Osteoblast (primary cell): ENCODE results near the gene BAIAP2L1. TPM values are rescaled to one million over a fixed set of nuclear protein-coding genes. Genes with fewer than 3 reads are reported as not detected.
"Not testable (repeated sequence)": the region's sequence is repeated elsewhere in the genome, so short reads cannot be mapped to it uniquely, and the experiment has no call there.

Source experiments
- DNase-seq: peaks from one replicate; pipeline ENCODE4 v3.0.0; 2011; ENCODE audit warnings: low spot score, mixed read lengths; ENCODE audit not compliant: insufficient read length; ENCODE audit errors: missing footprints
- H2AFZ ChIP-seq: 2 replicates; pipeline ENCODE4 v1.6.0; 2011; ENCODE audit warnings: mild to moderate bottlenecking, low read length
- H3K27ac ChIP-seq: 2 replicates; pipeline ENCODE4 v1.5.1; 2011; ENCODE audit warnings: mild to moderate bottlenecking, low read depth, low read length, moderate library complexity
- H3K27me3 ChIP-seq: 2 replicates; pipeline ENCODE4 v1.6.0; 2012; ENCODE audit warnings: mild to moderate bottlenecking, control low read depth, inconsistent platforms, low read length, moderate library complexity; ENCODE audit not compliant: insufficient read depth
- H3K36me3 ChIP-seq: 2 replicates; pipeline ENCODE4 v1.5.1; 2011; ENCODE audit warnings: mild to moderate bottlenecking, low read length, control low read depth, moderate library complexity; ENCODE audit not compliant: insufficient read depth
- H3K4me1 ChIP-seq: 2 replicates; pipeline ENCODE4 v1.5.1; 2011; ENCODE audit warnings: mild to moderate bottlenecking, low read length, control low read depth, moderate library complexity; ENCODE audit not compliant: insufficient read depth
- H3K4me2 ChIP-seq: 2 replicates; pipeline ENCODE4 v1.6.0; 2011; ENCODE audit warnings: mild to moderate bottlenecking, low read length; ENCODE audit not compliant: insufficient read depth
- H3K4me3 ChIP-seq: fragments of 200-600 bp; sonication (generic); 3 replicates; pipeline ENCODE4 v1.5.1; 2012; ENCODE audit warnings: mild to moderate bottlenecking, low read length, inconsistent platforms; ENCODE audit not compliant: insufficient read depth
- H3K79me2 ChIP-seq: 2 replicates; pipeline ENCODE4 v1.6.0; 2012; ENCODE audit warnings: mild to moderate bottlenecking, low read length, control low read depth, inconsistent platforms; ENCODE audit not compliant: insufficient read depth
- H3K9me3 ChIP-seq: 2 replicates; pipeline ENCODE4 v1.5.1; 2011; ENCODE audit warnings: low read depth, low read length, control low read depth
- H4K20me1 ChIP-seq: 2 replicates; pipeline ENCODE4 v1.6.0; 2012; ENCODE audit warnings: mild to moderate bottlenecking, low read length, control low read depth; ENCODE audit not compliant: insufficient read depth
- total RNA-seq: library from RNA; depleted of rRNA; stranded (reverse); fragments of >200 nt; gene quantifications from 2 replicates; pipeline ENCODE4 v1.2.3, GENCODE V29; 2012
- TF ChIP-seq, protein P1 (sequence below): IDR thresholded peaks from 2 replicates; pipeline ENCODE4 v1.5.1; 2011; ENCODE audit warnings: mild to moderate bottlenecking, low read depth, low read length, moderate library complexity; ENCODE audit errors: extremely low read depth

BAIAP2L1 gene
- total RNA-seq, 1 donor: 10.5 TPM

DNA sequence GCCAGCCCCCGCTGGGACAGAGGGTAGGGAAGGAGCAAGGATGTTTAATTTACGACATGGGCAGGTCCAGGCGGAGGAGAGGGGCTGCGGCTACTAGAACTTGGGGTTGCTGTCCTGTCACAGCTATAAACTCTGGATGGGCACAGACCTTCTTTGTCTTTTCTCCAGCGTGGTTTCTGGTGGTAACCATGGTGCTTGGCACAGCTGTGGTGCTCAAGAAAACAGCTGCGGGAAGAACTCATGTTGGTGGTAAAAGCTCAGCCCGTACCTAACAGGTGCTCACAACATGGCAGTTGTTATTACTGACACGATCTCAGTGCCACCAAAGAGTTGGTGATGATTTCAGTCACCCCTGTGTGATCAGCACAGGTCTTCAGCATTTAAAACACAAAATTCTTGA, 13.8 kb downstream of the BAIAP2L1 start:
- DNase-seq: no peak
- Histone ChIP-seq H4K20me1 (no peaks in the 10 kb centered on the region), H2AFZ (no peak overlapping the region), H3K36me3 (no peaks in the 10 kb centered on the region), H3K4me2 (no peak overlapping the region), H3K4me1 (no peaks in the 10 kb centered on the region), H3K9me3 (no peaks in the 10 kb centered on the region), H3K27me3 (no peaks in the 10 kb centered on the region), H3K27ac (no peak overlapping the region), H3K4me3 (no peak overlapping the region), H3K79me2 (no peaks in the 10 kb centered on the region)
- TF ChIP-seq, protein P1, sequence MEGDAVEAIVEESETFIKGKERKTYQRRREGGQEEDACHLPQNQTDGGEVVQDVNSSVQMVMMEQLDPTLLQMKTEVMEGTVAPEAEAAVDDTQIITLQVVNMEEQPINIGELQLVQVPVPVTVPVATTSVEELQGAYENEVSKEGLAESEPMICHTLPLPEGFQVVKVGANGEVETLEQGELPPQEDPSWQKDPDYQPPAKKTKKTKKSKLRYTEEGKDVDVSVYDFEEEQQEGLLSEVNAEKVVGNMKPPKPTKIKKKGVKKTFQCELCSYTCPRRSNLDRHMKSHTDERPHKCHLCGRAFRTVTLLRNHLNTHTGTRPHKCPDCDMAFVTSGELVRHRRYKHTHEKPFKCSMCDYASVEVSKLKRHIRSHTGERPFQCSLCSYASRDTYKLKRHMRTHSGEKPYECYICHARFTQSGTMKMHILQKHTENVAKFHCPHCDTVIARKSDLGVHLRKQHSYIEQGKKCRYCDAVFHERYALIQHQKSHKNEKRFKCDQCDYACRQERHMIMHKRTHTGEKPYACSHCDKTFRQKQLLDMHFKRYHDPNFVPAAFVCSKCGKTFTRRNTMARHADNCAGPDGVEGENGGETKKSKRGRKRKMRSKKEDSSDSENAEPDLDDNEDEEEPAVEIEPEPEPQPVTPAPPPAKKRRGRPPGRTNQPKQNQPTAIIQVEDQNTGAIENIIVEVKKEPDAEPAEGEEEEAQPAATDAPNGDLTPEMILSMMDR: no peak

DNA sequence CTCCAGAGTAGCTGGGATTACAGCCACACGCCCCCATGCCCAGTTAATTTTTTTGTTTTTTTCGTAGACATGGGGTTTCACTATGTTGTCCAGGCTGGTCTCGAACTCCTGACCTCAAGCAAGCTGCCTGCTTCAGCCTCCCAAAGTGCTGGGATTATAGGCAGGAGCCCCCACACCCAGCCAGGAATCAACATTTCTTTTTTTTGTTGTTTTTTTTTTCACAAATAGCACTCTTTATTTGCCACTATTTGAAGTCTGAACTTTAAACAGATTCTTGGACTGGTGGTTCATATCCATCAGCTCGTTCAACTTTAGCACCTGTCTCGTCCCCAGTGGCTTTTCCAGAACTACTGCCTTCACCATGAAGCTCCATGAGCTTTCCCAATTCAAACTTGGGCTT, 15.4 kb downstream of the BAIAP2L1 start:
- not testable (repeated sequence) for H4K20me1 ChIP-seq

DNA sequence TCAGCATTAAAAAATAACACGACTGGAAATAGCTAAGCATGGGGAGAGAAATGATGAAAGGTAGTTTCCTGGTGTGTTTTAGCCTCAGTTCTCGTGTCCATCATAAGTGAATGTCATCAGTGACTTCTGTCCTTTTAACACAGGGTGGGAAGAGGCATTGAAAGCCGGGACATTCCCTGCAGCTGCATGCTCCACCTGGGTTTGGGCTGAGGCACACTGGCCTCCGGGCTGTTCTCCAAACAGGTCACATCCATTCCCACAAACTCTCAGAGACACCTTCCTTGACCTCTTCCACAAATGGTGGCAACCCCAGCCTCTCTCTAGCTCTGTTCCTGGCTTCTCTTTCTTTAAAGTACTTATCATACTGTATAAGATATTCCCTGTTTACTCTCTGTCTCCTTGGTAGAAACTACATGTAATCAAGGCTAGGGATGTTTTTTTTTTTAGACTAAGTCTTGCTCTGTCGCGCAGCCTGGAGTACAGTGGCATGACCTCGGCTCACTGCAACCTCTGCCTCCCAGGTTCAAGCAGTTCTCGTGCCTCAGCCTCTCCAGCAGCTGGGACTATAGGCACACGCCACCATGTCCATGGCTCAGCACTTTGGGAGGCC, 22.6 kb downstream of the BAIAP2L1 start:
- no peaks in the 10 kb centered on the region for H4K20me1 ChIP-seq
- H3K9me3 ChIP-seq: no peaks in the 10 kb centered on the region
- no peak for DNase-seq
- H3K4me1 ChIP-seq: peaks cover 2% of the 10 kb centered on the region
- H2AFZ ChIP-seq: no peak overlapping the region
- TF ChIP-seq, protein P1: no peak
- no peak overlapping the region for H3K4me3 ChIP-seq
- H3K4me2 ChIP-seq: no peak overlapping the region
- H3K27ac ChIP-seq: no peak overlapping the region
- no peaks in the 10 kb centered on the region for H3K27me3 ChIP-seq
- H3K79me2 ChIP-seq: no peaks in the 10 kb centered on the region
- H3K36me3 ChIP-seq: no peaks in the 10 kb centered on the region

More for the DNA sequence above, 15.4 kb downstream of the BAIAP2L1 start:
- not testable (repeated sequence) for H3K4me3 ChIP-seq, H3K27ac ChIP-seq, H3K4me1 ChIP-seq, H3K9me3 ChIP-seq, H3K27me3 ChIP-seq, H3K36me3 ChIP-seq, H2AFZ ChIP-seq, H3K79me2 ChIP-seq, H3K4me2 ChIP-seq, DNase-seq

DNA sequence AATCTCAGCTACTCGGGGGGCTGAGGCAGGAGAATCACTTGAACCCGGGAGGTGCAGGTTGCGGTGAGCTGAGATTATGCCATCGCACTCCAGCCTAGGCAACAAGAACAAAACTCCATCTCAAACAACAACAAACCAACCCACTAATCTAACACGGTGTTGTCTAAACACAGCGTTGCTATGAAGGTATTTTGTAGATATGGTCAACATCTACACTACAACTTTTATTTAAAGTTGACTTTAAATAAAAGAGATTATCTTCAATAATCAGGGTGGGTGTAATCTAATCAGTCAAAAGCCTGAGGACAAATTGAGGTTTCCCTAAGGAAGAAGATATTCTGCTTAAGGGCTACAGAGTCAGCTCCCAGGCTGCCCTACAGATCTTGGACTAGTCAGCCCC, 24.2 kb downstream of the BAIAP2L1 start:
- peaks cover 3% of the 10 kb centered on the region for H3K4me1 ChIP-seq
- H4K20me1 ChIP-seq: no peaks in the 10 kb centered on the region
- no peaks in the 10 kb centered on the region for H3K36me3 ChIP-seq
- no peak for DNase-seq
- no peaks in the 10 kb centered on the region for H3K27me3 ChIP-seq
- no peak overlapping the region for H3K4me3 ChIP-seq
- H3K4me2 ChIP-seq: no peak overlapping the region
- H3K27ac ChIP-seq: no peak overlapping the region
- no peak overlapping the region for H2AFZ ChIP-seq
- TF ChIP-seq, protein P1: no peak
- no peaks in the 10 kb centered on the region for H3K79me2 ChIP-seq
- no peaks in the 10 kb centered on the region for H3K9me3 ChIP-seq
